ENCODE results near the gene PEX12. TPM values are rescaled to one million over a fixed set of nuclear protein-coding genes. Genes with fewer than 3 reads are reported as not detected.

The PEX12 gene
- total RNA-seq, 4 donors from 2014 or later, result 2.5 to 7.9 (median 4.5) TPM

GRCh38 chr17:35605678-35606077 lies 27.3 kb upstream of the PEX12 start:
- Histone ChIP-seq H3K27ac (peak overlapping the region in 1 of 4 donors; percentile 20), H3K4me3 (no peak overlapping the region), H3K36me3 (peaks cover 0 to 94% (median 0%) of the 10 kb centered on the region in 3 donors), H3K4me1 (no peaks in the 10 kb centered on the region), H3K9me3 (no peaks in the 10 kb centered on the region), H3K27me3 (no peaks in the 10 kb centered on the region)
- DNase-seq, result no peak
- TF ChIP-seq POLR2A (IDR thresholded peaks at IDR 0.05), result no peak
- no peak for TF ChIP-seq CTCF (IDR thresholded peaks at IDR 0.05)

GRCh38 chr17:35603674-35604073 lies 25.3 kb upstream of the PEX12 start:
- Histone ChIP-seq H3K27ac (no peak overlapping the region), H3K36me3 (peaks cover 0 to 94% (median 0%) of the 10 kb centered on the region in 3 donors), H3K27me3 (no peaks in the 10 kb centered on the region), H3K9me3 (no peaks in the 10 kb centered on the region), H3K4me1 (no peaks in the 10 kb centered on the region), H3K4me3 (no peak overlapping the region)
- TF ChIP-seq CTCF (IDR thresholded peaks at IDR 0.05), result no peak
- no peak for DNase-seq

- Histone ChIP-seq H3K27ac (no peak overlapping the region), H3K4me3 (no peak overlapping the region), H3K36me3 (peaks cover 0 to 77% (median 0%) of the 10 kb centered on the region in 3 donors), H3K27me3 (no peaks in the 10 kb centered on the region), H3K4me1 (no peaks in the 10 kb centered on the region), H3K9me3 (no peaks in the 10 kb centered on the region)
- DNase-seq, result no peak
- TF ChIP-seq CTCF (IDR thresholded peaks at IDR 0.05) (no peak), POLR2A (IDR thresholded peaks at IDR 0.05) (no peak)
Measured at GRCh38 chr17:35597604-35598003, 19.2 kb upstream of the PEX12 start.

GRCh38 chr17:35596530-35597233 lies 18.3 kb upstream of the PEX12 start:
- peaks cover 0 to 68% (median 0%) of the 10 kb centered on the region in 3 donors for H3K36me3 ChIP-seq

GRCh38 chr17:35596072-35596471 lies 17.7 kb upstream of the PEX12 start:
- TF ChIP-seq CTCF (IDR thresholded peaks at IDR 0.05) (no peak), POLR2A (IDR thresholded peaks at IDR 0.05) (no peak)
- peaks cover 0 to 61% (median 0%) of the 10 kb centered on the region in 3 donors for H3K36me3 ChIP-seq
- DNase-seq, result no peak
- H3K27ac ChIP-seq, result no peak overlapping the region
- H3K4me3 ChIP-seq, result no peak overlapping the region
- no peaks in the 10 kb centered on the region for H3K4me1 ChIP-seq
- H3K27me3 ChIP-seq, result no peaks in the 10 kb centered on the region
- H3K9me3 ChIP-seq, result no peaks in the 10 kb centered on the region

More at GRCh38 chr17:35596530-35597233, 18.3 kb upstream of the PEX12 start:
- H3K9me3 ChIP-seq, result no peaks in the 10 kb centered on the region
- no peak for DNase-seq
- no peak overlapping the region for H3K27ac ChIP-seq
- no peaks in the 10 kb centered on the region for H3K27me3 ChIP-seq
- no peak overlapping the region for H3K4me3 ChIP-seq
- no peaks in the 10 kb centered on the region for H3K4me1 ChIP-seq
- TF ChIP-seq CTCF (IDR thresholded peaks at IDR 0.05) (no peak), POLR2A (IDR thresholded peaks at IDR 0.05) (no peak)

Measured in Peyer's patch (tissue), 4 donors.